Upper lobe of right lung (tissue), 1 donor: ENCODE data around the gene TTLL6. TPM values are rescaled to one million over a fixed set of nuclear protein-coding genes. Genes with fewer than 3 reads are reported as not detected.

Experiments
- ATAC-seq: fragments of 200-7000 bp; cut with Tn5 transposase; one replicate; pipeline ENCODE4 v1.9.1; 2020; ENCODE audit warnings: mild to moderate bottlenecking, moderate library complexity
- DNase-seq: peaks from one replicate; pipeline ENCODE4 v3.0.0-alpha.2; 2020
- H3K27ac ChIP-seq: fragments of 200-600 bp; one replicate; pipeline ENCODE4 v1.8.0; 2022
- H3K27me3 ChIP-seq: fragments of 200-600 bp; one replicate; pipeline ENCODE4 v1.8.0; 2022; ENCODE audit warnings: mild to moderate bottlenecking
- H3K36me3 ChIP-seq: fragments of 200-600 bp; one replicate; pipeline ENCODE4 v1.8.0; 2022
- H3K4me1 ChIP-seq: fragments of 200-600 bp; one replicate; pipeline ENCODE4 v1.8.0; 2022
- H3K4me3 ChIP-seq: fragments of 200-600 bp; one replicate; pipeline ENCODE4 v1.8.0; 2022; ENCODE audit warnings: mild to moderate bottlenecking
- H3K9me3 ChIP-seq: fragments of 200-600 bp; one replicate; pipeline ENCODE4 v1.8.0; 2022
- intact Hi-C: fragments of 100-400 bp; cut with DNase I; formaldehyde crosslinking; loops from one replicate; pipeline ENCODE4 v1.11.0; 2022
- total RNA-seq: library from RNA; stranded (reverse); fragmentation: NEBNext Ultra II Directional; extraction: Animal tissue kit (Norgen Biotek cat#: 25700); gene quantifications from one replicate; pipeline ENCODE4 v1.2.1, GENCODE V29; 2021
- TF ChIP-seq, protein P1 (sequence below): fragments of 200-600 bp; IDR thresholded peaks from one replicate; pipeline ENCODE4 v1.8.0; 2022; ENCODE audit warnings: antibody characterized with exemption
- donor health status: DM: no; HTN: yes; CAD: no; lungs with severe emphysema.

TTLL6 gene
- total RNA-seq, 1 donor from 2014 or later = 0.20 TPM

- Histone ChIP-seq H3K36me3 (no peaks in the 10 kb centered on the region), H3K27me3 (no peaks in the 10 kb centered on the region), H3K9me3 (no peaks in the 10 kb centered on the region), H3K27ac (no peak overlapping the region), H3K4me1 (peaks cover 3% of the 10 kb centered on the region), H3K4me3 (no peak overlapping the region)
- ATAC-seq (no peak), DNase-seq (no peak)
- TF ChIP-seq, protein P1, sequence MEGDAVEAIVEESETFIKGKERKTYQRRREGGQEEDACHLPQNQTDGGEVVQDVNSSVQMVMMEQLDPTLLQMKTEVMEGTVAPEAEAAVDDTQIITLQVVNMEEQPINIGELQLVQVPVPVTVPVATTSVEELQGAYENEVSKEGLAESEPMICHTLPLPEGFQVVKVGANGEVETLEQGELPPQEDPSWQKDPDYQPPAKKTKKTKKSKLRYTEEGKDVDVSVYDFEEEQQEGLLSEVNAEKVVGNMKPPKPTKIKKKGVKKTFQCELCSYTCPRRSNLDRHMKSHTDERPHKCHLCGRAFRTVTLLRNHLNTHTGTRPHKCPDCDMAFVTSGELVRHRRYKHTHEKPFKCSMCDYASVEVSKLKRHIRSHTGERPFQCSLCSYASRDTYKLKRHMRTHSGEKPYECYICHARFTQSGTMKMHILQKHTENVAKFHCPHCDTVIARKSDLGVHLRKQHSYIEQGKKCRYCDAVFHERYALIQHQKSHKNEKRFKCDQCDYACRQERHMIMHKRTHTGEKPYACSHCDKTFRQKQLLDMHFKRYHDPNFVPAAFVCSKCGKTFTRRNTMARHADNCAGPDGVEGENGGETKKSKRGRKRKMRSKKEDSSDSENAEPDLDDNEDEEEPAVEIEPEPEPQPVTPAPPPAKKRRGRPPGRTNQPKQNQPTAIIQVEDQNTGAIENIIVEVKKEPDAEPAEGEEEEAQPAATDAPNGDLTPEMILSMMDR = no peak
- intact Hi-C loops = loop anchor here (10.0 kb wide), 1 partner anchor 121 kb away; no protein-coding TSS in a partner anchor
Measured at GRCh38 chr17:48795444-48796162, 21.4 kb downstream of the TTLL6 start.

GRCh38 chr17:48792033-48792798 is 24.8 kb downstream of the TTLL6 start:
- Histone ChIP-seq H3K4me1 (peaks cover 3% of the 10 kb centered on the region), H3K36me3 (no peaks in the 10 kb centered on the region), H3K27ac (no peak overlapping the region), H3K27me3 (no peaks in the 10 kb centered on the region), H3K9me3 (no peaks in the 10 kb centered on the region), H3K4me3 (no peak overlapping the region)
- DNase-seq = no peak
- TF ChIP-seq, protein P1 = no peak
- no peak for ATAC-seq
- intact Hi-C loops = loop anchor here (10.0 kb wide), 1 partner anchor 117 kb away; no protein-coding TSS in a partner anchor

DNA sequence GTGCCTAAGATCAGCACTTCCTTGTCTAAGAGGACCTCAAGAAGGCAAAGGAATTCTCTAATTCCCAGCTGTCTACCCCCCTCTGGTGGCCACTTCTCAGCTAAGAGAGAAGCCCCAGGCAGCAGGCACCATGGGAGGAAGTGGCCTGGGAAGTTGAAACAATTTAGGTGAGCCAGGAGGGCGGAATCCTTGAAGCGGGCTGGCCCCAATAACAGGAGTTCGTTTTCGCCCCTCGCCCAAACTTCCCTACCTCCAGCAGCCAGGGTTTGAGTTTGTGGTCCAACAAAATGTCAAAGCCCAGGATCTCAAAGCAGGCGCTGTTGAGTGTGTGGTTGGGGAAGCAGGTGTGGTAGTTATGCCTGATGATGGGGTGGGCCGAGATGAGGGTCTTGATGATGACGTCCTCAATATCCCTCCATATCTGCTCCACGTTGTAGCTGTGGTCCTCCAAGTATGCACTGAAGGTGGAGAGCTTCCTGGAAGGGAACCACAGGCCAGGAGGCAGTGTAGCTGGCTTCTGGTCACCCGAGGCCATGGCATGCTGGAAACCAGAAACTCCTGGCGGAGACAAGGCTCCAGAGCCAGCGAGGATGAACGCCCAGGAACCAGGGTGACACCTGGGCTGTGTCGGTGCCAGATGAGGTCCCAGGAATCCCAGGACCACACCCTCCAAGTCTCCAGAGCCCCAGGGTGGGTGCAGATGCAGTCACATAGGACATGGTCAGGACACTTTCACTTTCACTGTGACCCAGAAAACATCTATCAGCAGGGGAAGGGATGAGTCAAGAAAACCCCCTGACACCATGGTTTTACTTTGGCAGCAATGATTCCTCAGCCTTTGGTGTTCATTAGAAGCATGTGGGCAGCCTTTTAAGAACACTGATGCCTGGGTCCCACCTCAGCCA is 25.6 kb downstream of the TTLL6 start:
- no peak overlapping the region for H3K4me3 ChIP-seq
- H3K9me3 ChIP-seq = no peaks in the 10 kb centered on the region
- TF ChIP-seq, protein P1 = peak; percentile 74
- no peaks in the 10 kb centered on the region for H3K27me3 ChIP-seq
- intact Hi-C loops = loop anchor here (10.0 kb wide), 1 partner anchor 117 kb away; no protein-coding TSS in a partner anchor
- ATAC-seq (peak; percentile 91), DNase-seq (peak; percentile 68)
- H3K36me3 ChIP-seq = no peaks in the 10 kb centered on the region
- H3K27ac ChIP-seq = no peak overlapping the region
- H3K4me1 ChIP-seq = peaks cover 3% of the 10 kb centered on the region

DNA sequence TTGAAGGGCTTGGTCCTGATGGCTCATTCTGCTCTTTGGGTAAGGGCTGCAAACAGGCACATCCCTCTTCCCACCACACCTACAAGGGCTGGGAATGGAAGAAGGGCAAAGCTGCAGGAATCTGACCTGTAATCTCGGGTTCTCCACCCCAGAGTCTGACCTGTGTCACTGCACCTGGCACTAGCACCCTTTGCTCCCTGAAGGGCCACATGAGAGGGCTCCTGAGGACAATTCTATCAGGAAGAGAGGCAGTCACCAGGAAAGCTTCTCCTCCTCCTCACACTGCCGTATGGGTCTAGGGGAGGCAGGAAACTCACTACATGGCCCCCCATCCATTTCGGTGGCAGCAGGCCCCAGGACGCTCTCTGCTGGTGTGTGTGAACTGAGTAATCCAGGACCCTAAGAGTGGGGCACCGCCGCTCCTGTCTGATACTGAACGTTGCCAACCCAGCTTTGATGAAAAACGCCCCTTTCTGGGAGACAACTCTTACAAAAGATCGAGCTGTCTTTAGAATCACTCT is 26.4 kb downstream of the TTLL6 start:
- H3K9me3 ChIP-seq = no peaks in the 10 kb centered on the region
- intact Hi-C loops = loop anchor here (10.0 kb wide), 1 partner anchor 116 kb away; no protein-coding TSS in a partner anchor
- no peak overlapping the region for H3K27ac ChIP-seq
- TF ChIP-seq, protein P1 = no peak
- H3K4me3 ChIP-seq = no peak overlapping the region
- DNase-seq (no peak), ATAC-seq (no peak)
- no peaks in the 10 kb centered on the region for H3K36me3 ChIP-seq
- H3K27me3 ChIP-seq = no peaks in the 10 kb centered on the region
- H3K4me1 ChIP-seq = peaks cover 2% of the 10 kb centered on the region

- intact Hi-C loops = no loop called here
- TF ChIP-seq, protein P1 = no peak
- DNase-seq = no peak
- H3K36me3 ChIP-seq = no peaks in the 10 kb centered on the region
- H3K27me3 ChIP-seq = no peaks in the 10 kb centered on the region
- no peak for ATAC-seq
- H3K9me3 ChIP-seq = no peaks in the 10 kb centered on the region
- H3K4me3 ChIP-seq = no peak overlapping the region
- no peak overlapping the region for H3K27ac ChIP-seq
- no peaks in the 10 kb centered on the region for H3K4me1 ChIP-seq
Measured at GRCh38 chr17:48787828-48788227, 29.2 kb downstream of the TTLL6 start.
